ENCODE measurements around the gene RNASEL.

The RNASEL gene

GRCh38 chr1:182588500-182589396 lies at the start of gene RNASEL:
TSS of gene RNASEL (minus strand) at chr1:182589256. CDS start at chr1:182586806, 2,450 bp downstream.
- DNase-seq, result peak; percentile 61 to 75

- no peak for DNase-seq
Observed at GRCh38 chr1:182637769-182638168, 48.7 kb upstream of the RNASEL start.

GRCh38 chr1:182635871-182636270 lies 46.8 kb upstream of the RNASEL start:
- DNase-seq, result no peak

GRCh38 chr1:182634306-182635072 lies 45.4 kb upstream of the RNASEL start:
- no peak for DNase-seq

- peak in 1 of 2 donors; percentile 24 for DNase-seq
Observed at GRCh38 chr1:182633657-182634281, 44.7 kb upstream of the RNASEL start.

GRCh38 chr1:182633031-182633430 lies 44.0 kb upstream of the RNASEL start:
- DNase-seq, result no peak

- peak in 1 of 2 donors; percentile 14 for DNase-seq
Observed at GRCh38 chr1:182632441-182632857, 43.4 kb upstream of the RNASEL start.

GRCh38 chr1:182631954-182632353 lies 42.9 kb upstream of the RNASEL start:
- no peak for DNase-seq

GRCh38 chr1:182631053-182631677 lies 42.1 kb upstream of the RNASEL start:
- DNase-seq, result no peak

- DNase-seq, result no peak
Observed at GRCh38 chr1:182630586-182630985, 41.5 kb upstream of the RNASEL start.

GRCh38 chr1:182629499-182630096 lies 40.5 kb upstream of the RNASEL start:
- peak; percentile 68 to 70 for DNase-seq

GRCh38 chr1:182629080-182629479 lies 40.0 kb upstream of the RNASEL start:
- no peak for DNase-seq

- DNase-seq, result no peak
Observed at GRCh38 chr1:182628657-182629056, 39.6 kb upstream of the RNASEL start.

- DNase-seq, result no peak
Observed at GRCh38 chr1:182627622-182628021, 38.6 kb upstream of the RNASEL start.

GRCh38 chr1:182626527-182626926 lies 37.5 kb upstream of the RNASEL start:
- DNase-seq, result no peak

GRCh38 chr1:182625719-182626504 lies 36.9 kb upstream of the RNASEL start:
- DNase-seq, result no peak

- DNase-seq, result no peak
Observed at GRCh38 chr1:182625024-182625423, 36.0 kb upstream of the RNASEL start.

GRCh38 chr1:182624577-182624976 lies 35.5 kb upstream of the RNASEL start:
- DNase-seq, result no peak

- DNase-seq, result no peak
Observed at GRCh38 chr1:182622901-182623528, 34.0 kb upstream of the RNASEL start.

GRCh38 chr1:182621906-182622305 lies 32.9 kb upstream of the RNASEL start:
- DNase-seq, result no peak
